Non-pigmented ciliary epithelial cell (primary cell): ENCODE results near the gene RFTN1.

ENCODE experiments used
- DNase-seq: peaks from one replicate; pipeline ENCODE4 v3.0.0-alpha.2; 2010; ENCODE audit warnings: low read depth

RFTN1 gene

DNA sequence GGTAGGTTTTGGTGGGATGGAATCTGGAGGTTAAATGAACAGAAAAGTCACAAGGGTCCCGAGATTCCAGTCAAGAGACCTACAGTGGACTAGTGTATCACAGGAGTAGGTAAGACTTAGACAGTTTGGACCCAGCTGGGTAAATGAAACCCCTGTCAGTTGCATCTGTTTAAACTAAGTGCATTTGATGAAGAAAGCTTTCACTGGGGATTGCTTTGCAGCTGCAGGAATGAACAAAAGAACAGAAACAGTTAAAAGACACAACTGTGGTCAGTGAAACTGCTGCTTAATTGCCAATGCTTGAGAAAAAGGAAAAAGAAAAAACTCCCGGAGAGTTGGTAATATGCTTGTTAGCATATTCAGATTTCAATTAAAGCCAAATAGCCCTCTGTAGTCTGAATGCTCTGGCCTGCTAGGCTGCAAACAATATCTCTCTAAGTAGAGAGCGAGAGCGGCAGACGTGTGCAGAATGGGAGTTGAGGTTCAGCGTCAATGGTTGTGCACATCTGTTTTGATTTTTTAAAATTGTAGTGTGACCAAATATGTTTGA is 211.3 kb downstream of the RFTN1 start:
- DNase-seq, result no peak

DNA sequence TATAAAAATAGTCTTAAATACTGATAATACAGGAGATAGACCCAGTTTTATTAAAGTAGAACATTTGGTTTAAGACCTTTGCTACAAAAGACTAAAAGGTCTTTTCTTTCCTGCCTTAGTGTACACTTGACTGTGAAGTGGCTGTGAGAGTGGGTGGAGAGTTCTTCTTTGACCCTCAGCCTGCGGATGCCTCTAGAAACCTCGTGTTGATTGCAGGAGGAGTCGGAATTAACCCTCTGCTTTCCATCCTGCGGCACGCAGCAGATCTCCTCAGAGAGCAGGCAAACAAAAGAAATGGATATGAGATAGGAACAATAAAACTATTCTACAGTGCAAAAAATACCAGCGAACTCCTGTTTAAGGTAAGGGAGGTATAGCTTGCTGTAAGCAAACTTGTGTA is 212.0 kb downstream of the RFTN1 start:
- no peak for DNase-seq

DNA sequence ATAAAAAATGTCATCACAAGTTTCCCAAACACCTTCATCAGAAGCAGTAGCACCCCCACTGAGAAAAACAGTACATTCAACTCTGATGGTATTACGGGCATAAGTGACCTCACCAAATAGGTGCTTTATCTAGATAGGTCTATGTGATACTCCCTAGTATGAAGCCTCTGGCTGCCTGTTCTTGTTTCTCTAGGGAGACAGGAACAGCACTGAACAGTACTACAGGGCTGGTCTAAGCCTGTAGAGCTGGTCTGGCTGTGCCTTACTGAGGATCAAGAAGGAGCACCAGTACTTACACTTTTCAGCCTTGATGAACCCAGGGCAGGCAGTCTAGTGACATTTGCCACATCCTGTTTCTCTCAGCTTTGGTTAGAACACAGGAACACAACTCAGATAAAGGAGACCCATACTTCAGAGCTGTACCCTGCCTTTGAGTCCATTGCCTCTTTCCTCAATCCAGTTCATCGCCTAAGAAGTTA is 212.6 kb downstream of the RFTN1 start:
- no peak for DNase-seq

DNA sequence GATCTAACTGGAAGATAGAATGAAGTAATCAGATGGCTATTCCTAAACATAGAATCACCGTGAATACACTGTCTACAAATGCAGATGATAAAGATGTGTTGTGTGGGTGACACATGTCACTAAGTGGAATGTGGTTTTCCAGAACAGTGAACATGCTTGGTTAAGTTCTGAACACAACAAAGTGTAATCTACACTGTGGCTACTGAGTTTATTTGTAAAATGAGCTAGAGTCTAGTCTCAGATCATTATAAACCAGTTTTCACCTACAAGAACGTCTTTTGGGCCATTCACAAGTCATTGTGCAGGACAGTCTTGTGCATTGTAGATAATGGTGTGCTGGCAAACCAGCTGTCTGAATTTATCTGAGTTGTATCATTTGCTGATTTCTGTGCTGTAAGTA is 213.2 kb downstream of the RFTN1 start:
- DNase-seq, result peak; percentile 41

DNA sequence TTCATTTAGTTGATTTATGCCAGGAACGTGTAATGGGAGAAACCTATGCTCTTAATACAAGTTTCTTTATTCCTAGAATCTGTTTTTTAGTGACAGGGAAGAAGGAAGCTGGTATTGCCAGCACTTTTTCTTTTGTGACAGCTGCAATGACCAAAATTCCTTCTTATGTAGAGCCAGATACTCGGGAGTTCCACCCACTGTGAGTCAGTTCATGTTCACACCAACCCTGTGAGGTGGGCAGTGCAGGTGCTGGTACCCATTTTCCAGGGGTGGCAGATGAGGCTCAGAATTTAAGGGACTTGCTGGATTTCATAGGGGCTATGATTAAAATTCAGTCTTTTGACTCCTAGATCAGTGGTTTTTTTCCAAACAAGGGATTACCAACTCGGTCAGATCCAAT is 213.8 kb downstream of the RFTN1 start:
- no peak for DNase-seq

DNA sequence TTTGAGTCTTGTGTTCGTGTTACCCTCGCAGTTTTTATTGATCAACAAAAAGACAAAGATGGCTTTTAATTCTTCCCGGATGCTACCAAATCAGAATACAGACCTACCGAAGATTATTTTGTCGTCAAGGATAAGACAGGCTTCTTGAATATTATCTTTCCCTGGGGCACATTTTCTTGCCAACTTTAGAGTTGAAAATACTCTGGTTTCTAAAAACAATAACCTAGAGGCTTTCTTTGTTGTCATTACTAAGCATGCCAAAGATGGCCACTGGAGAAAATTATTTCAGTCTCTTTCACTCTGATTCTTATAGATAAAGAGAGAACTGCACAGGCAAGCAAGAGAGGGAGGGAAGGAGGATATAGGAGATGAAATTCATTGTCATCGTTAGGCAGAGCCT is 214.6 kb downstream of the RFTN1 start:
- no peak for DNase-seq

DNA sequence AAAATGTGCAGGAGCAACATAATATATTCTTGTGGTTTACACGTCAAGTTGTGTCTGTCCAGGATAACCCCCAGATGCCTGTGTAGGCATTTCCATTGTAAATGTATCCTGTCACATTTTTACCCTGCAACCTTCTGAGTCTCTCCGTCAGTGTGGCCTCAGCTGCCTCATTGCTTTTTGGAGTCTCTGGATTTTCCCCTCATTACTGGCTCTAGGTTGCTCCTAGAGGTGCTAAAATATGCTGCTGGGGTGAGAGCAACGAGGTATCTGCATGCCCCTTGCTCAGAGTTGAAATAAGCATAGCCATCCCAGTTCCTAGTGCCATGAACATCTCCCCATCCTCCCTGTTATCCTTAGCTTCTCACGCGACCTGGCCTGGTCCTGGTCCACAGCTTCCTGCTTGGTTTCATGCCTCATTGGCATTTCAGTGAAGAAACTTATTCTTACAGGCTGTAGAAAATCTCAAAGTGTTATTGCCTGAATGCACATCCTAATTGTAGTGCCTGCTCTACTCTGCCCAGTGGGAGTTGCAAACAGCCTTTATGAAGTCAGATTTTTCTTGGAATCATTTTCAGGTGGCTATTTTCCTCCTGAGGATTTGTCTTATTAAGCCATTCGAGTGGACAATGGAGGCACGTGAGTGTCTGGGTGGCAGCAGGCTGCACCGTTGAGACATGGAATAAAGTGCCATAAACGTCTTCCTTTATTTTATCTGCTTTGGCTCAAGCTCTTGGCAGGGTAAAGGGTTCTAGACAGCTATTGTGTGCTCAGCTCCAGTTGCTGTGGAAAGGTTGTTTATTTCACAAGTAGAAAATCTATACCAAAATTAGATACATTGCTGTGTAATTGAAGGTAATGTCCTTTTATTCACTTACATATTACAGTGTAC is 215.3 kb downstream of the RFTN1 start:
- no peak for DNase-seq

DNA sequence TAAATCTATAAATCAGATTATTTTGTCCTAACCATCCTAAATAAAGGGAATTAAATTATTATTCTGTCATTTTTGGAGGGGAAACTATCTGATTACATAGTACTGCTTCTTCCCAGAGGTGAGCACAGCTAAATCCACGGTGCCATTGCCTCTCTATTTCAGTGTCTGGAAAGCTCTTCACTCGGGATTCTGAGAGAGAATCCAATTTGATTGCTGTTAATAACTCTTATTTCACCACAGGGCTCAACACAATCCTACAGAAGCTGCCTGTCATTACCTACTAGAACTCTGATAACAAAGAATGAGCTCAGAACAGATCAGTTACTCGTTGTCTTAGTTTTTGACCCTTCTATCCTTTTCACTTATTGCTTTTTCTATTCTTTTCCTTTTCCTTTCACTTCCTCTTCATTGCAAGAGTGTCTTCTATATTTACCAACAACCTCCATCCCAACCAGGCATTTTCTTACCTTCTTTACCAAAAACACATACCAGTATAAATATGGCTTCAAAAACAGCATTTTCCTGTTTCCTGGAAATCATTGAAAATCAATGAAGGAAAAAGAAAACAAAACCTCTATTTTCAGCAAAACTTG is 218.1 kb downstream of the RFTN1 start:
- no peak for DNase-seq

DNA sequence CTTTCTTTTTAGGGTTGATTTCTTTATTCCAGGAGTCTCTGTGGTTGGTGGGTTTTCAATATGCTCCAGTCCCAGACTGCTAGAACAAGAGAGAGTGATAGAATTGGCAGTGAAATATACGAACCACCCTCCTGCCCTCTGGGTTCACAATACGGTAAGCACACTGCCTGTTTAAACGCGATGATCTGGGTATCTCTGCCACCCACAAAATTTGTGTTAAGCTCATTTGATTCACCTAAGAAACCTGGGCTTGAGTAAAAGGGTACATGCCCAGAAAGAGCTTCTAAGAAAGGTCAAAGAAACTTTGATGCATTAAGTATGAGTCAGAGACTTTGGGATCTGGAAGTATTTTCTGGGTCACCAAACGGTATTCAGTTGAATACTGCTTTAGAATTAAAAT is 218.7 kb downstream of the RFTN1 start:
- no peak for DNase-seq

DNA sequence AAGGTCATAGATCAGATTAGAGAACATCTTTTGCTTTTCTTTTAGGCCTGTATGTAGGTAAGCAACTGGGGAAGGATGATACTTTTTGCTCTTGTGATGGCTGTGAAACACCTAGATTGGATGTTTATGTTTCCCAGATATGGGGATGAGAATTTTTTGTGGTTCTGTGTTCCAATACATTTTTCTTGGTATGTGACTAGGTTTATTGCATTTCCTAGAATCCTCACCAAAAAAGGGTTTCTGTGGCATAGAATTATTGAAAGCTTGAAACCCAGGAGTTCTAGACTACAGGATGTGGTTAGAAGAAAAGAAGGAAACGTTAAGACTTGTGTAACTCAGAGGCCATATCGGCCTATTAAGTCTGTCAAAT is 222.7 kb downstream of the RFTN1 start:
- DNase-seq, result no peak

DNA sequence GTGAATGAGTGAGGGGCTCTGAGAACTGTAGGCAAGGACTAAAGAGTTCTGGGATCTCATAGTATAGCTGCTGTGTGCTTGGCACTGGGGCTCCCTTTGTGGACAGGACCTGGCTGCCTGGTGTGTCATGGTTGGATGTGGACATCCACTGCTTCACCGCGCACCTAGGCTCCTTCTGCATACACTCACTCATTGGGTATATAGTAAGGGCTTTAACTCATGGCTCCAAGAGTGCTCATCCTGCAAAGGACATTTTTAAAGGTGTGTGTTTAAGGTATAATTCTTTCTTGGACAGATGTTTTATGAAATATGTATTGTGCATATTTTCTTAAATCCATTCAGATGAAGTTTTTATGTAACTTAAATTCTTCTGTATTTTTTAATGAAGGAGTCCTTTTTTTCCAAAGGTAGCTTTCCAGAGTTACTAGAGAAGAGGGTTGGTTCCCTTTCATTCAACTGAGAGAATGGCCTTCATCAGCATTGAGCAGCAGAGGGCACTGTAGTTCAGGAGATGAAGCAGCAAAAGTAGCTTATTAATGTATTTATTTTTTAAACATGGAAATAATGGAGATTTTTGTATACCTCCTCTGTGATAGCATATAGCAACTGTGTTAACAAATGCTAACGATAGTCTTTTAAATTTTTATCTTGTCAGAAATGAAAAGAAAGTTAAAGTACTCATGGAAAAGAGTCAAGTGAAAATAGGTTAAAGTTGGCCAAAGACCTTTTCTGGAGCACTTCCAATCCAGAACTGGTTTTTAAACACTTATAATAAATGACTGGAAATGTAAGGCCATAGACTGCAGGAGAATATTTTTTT is 223.3 kb downstream of the RFTN1 start:
- no peak for DNase-seq

DNA sequence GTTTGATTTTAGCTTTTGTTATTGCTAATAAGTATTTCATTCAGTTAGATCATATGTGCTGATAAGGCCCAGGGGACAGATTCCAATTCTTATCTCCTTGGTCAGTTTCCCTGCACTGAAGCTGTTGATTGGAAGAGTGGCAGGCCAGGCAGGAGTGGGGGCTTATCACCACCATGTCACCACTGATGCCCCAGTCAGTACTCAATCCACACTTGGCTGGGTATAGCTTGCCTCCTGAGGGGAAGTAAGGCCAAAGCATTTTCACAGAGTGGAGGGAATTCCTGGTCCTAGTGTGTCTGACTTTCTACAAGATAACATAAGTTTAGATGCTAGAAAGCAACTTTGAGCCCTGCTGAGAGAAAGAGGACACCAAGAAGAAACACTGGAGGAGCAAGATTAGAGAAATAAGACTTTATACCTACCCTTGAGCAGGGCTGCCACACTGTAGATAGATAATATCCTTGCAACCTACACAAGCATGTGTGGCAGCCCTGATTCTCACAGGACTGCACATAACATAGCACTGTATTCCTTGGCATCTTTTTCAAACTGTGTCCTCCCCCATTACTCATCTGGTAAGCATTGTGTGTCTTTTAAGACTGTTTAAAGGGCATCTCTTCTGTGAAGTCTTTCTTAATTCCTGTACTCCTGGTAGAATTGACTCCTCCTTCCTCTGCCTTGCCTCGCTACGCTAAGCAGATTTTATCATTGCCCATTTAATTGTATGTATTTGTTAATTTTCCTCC is 224.2 kb downstream of the RFTN1 start:
- DNase-seq, result no peak

DNA sequence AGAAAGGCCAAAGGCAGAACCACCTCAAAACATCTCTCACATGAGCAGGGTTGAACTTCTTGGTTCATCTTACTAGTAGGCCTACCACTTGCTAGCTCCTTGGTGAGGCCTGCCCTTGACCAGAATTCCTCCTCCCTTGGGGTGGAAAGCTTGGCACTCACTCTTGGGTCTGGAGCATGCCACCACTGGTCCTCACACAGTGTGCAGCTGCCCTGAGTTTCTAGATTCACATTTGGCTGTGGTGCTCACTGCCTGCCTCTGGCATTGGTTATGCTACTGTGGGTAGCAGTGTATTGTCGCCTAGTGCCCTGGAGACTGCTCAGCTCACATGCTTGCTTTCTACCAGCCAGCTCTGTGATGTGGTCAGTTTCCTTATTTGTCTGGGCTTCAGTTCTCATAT is 224.8 kb downstream of the RFTN1 start:
- DNase-seq, result no peak

DNA sequence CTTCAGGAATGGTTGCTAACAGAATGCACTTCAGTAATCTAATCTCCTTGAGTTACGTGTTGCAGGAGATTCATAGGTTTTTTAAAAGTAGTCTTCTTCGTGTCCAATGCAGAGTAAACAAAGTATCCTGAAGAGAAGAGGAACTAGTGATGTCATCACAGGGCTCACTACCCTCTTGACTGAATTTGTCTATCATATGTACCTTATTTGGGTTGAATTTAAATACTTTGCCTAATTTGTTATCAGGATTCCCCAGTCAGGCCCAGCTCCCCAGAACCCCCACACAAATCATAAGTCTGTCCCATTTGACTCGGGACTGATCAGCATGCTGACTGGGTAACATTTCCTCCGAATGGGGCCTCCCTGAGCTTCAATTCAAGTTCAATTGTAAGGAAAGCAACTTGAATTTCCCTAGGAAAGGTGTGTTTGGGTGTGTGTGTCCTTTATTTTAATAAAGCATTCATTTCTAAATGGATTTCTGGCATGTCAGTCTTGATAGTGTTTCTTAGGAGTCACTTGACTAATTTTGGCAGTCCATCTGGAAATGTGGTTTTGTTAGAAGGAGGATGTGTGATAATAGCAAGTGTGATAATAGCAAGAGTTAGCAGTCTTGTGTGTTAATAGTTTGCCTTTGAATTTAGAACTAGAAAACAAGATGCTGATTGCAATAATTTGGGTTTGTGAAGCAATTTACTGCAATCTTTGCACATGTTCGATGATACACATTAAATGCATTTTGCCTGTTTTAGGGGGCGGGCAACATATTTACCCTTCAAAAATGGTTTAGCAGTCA is 226.6 kb downstream of the RFTN1 start:
- DNase-seq, result no peak

DNA sequence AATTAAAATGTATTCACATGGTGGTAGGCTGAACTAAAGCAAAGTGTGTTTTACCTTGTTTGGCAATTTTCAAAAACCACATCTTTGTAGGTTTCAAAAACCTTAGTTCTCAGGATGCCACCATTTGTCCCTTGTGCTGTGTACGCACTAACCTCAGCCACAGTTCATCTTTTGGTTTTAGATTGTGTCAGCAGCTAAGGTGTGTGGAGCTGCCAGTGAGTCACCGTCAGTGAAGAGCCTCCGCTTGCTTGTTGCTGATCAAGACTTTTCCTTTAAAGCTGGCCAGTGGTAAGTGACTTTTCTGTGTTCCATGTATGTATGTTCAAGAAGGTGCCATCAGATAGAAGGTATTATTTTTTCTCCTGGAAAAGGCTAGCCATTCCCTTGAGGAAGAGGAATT is 227.3 kb downstream of the RFTN1 start:
- no peak for DNase-seq

DNA sequence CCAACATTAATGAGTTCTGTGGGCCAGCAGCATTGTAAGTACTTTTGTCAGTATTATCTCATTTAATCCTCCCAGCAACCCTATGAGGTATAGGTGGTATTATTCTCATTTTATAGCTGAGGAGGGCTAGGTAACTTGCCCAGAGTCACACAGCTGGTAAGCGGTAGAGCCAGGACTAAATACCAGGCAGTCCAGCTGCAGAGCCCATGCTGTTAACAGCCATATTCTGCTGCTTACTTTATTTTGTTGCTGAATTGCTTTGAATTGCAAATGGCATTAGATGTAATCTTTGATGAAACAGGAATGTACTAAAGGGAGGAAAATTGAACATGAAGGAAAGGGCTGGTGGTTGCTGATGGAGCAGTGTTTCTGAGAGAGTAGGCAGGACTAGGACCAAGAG is 228.9 kb downstream of the RFTN1 start:
- DNase-seq, result no peak

DNA sequence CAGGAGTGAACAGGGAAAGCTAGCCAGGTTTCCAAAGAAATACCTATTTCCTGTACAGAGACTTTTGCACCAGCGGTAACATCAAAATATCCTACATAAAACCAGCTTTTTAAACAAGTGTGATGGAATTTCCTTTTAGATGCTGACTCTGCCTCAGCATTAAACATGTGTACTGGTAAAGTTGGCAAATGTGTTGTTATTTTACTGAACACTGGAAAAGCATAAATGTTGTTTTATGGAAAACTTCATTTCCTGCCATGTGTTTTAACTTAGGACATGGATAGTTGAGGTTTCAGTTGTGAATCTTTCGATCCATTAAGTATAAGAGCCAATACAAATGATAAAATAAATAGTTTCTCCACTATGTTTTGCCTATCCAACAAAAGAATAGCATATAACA is 232.8 kb downstream of the RFTN1 start:
- DNase-seq, result no peak

DNA sequence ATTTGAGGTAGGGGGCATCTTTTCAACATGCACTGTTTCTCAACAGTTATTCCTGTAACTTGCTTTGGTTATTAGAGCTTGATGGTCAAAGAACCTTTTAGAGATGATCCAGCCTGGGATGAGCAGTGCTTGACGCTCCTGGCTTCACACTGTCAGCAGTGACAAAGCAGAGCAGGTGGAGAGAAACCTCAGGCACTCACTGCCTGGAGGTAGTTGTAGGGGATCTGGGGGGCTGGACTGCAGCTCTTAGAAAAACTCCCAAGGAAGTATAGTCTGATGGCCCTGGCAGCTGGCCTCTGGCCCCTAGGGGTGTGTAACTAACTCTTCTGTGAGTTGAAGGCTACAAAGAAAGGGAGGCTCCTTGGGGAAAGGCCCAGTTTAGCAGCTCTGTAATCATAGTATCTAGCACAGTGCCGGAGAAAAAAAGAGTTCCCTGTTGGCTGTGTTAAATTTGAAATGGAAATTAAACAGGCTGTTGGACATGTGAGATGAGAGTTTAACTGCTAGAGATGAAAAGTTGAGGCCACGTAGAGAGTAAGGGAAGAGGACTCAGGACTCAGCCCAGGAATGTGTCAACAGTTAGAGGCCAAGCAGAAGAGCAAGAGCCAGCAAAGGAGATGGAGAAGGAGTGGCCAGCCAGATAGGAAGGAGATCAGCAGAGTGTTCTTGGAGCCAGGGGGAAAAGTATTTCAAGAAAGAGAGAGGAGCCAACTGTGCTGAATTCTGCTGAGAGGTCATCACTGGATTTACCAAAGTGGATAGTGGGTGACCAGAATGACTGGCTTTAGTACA is 234.3 kb downstream of the RFTN1 start:
- DNase-seq, result no peak

DNA sequence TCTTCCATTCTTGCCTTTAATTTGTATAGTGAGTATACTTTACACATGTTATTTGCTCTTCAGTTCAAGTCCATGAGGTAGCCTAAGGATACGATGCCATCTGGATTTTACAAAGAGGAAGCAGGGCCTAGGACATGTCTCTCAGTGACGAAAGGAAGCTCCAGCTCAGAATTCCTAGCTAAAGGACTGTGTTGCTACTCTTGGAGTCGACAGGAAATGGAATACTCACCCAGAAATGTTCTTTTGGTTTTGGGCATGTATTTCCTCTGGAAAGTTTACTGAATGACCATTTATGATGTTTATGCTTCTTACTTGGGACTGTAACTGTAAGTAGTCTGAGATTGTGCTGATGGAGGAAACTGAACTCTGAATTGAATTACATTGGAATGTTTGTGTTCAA is 236.0 kb downstream of the RFTN1 start:
- no peak for DNase-seq

DNA sequence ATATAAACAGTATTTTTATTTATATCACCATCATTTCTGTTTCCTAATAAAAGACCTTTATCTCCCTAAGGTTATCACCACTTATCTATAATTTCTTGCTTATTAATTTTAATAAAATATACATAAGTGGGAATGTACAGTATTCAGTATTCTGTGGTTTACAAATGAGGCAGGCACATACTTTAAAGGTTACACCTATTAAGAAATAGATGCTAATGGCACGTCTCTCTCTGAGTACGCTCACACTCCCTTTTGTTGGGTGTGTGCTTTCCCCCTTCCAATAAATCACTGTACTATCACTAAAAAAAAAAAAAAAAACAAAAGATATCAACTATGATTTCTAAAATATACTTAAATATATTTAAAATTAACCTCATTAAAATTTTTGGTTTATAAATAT is 239.6 kb downstream of the RFTN1 start:
- no peak for DNase-seq
